ENCODE measurements around the gene GNL3L.
"Not testable (repeated sequence)": the region's sequence is repeated elsewhere in the genome, so short reads cannot be mapped to it uniquely, and the experiment has no call there.

The GNL3L gene

DNA sequence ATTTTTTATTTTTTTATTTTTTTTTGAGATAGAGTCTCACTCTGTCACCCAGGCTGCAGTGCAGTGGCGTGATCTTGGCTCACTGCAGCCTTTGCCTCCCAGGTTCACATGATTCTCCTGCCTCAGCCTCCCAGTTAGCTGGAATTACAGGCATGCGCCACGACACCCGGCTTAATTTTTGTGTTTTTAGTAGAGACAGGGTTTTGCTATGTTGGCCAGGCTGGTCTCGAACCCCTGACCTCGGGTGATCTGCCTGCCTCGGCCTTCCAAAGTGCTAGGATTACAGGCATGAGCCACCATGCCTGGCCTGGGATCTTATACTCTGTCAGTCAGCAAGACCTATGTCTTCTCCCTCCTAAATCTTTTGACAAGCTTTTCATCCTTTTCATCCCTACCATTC lies 25.0 kb downstream of the GNL3L start:
- DNase-seq (ENCODE audit: low read depth in 2 of 2), result not testable (repeated sequence)

DNA sequence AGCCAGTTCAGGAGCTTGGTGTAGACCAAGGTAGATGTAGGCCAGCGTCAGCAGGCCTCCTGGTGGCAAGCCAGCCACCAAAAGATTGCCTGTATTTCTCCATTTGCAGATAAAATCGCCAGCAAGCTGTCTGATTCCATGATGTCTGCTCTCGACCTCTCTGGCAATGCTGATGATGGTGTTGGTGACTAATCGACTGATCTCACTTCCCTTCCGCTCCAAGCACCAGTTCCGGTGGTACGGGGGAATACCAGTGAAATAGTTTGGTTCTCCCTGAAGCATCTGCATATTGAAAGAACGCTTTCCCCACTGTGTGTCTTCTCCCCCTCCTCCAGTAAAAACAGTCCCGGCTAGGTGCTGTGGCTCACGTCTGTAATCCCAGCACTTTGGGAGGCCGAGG lies 30.4 kb downstream of the GNL3L start:
- no peak for DNase-seq (ENCODE audit: low read depth in 2 of 2)

DNA sequence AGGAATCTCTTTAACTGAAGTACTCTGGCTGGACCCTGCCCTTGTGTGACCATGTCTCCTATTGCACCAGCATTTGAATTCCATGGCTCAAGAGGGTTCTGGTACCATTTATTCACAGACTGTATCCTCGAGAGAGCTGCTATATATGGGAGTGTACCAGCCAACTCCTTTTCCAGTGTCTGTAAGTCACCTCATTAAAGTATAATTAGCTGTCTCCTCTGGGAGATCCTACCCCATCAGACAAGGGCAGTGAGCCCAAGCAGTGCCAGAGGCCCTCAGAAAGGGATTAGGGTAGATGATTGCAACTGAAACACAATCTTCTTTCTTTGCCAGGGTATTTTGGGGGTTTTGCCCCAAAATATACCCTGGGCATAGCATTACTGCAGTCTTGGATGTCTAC lies 31.6 kb downstream of the GNL3L start:
- no peak for DNase-seq (ENCODE audit: low read depth in 2 of 2)

DNA sequence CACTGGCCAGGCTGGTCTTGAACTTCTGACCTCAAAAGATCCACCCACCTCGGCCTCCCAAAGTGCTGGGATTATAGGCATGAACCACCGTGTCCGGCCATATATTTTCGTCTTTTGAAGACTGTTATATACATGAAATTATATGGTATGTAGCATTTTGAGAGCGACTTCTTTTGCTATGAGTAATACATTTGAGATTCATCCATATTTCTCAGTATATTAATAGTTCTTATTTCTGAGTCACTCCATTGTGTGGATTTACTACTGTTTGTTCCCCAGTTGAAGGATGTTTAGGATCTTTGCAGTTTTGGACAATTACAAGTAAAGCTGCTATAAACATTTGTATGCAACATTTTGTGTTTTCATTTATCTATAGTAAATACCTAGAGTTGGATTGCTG lies 34.9 kb downstream of the GNL3L start:
- no peak for DNase-seq (ENCODE audit: low read depth in 2 of 2)

DNA sequence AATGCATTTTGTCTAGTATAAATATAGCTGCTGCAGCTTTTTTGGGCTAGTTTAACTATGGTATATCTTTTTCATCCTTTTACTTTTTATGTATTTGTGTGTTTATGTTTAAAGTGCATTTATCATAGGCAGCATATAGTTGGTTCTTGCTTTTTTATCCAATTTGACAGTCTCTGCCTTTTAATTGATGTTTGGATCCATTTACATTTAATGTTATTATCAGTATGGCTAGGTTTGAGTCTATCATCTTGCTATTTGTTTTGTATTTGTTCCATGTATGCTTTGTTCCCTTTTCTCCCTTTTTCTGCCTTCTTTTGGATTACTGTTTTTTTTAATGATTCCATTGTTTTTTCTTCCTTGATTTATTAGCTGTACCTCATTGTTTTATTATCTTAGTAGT lies 40.3 kb downstream of the GNL3L start:
- no peak for DNase-seq (ENCODE audit: low read depth in 2 of 2)

DNA sequence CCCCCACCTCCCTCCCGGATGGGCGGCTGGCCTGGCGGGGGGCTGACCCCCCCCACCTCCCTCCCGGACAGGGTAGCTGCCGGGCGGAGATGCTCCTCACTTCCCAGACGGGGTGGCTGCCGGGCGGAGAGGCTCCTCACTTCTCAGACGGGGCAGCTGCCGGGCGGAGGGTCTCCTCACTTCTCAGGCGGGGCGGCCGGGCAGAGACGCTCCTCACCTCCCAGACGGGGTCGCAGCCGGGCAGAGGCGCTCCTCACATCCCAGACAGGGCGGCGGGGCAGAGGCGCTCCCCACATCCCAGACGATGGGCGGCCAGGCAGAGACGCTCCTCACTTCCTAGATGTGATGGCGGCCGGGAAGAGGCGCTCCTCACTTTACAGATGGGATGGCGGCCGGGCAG lies 42.6 kb downstream of the GNL3L start:
- DNase-seq (ENCODE audit: low read depth in 2 of 2), result not testable (repeated sequence)

DNA sequence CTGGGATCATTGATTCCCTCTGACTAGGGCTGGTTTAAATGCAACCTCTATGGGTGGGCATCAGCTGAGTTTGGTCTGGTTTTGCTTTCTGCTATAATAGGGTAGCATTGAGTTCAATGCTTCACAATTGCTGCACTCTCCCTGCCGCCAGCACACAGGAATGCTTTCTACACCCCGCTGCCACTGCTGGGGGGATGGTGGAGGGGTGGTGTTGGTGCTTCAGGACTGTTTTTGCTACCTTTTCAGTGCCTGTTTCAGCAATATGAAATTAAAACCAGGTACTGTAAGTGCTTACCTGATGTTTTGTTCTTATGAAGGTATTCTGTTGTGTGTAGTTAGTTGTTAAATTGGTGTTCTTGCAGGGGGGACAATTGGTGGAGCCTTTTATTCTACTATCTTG lies 67.7 kb downstream of the GNL3L start:
- DNase-seq (ENCODE audit: low read depth in 2 of 2), result no peak

DNA sequence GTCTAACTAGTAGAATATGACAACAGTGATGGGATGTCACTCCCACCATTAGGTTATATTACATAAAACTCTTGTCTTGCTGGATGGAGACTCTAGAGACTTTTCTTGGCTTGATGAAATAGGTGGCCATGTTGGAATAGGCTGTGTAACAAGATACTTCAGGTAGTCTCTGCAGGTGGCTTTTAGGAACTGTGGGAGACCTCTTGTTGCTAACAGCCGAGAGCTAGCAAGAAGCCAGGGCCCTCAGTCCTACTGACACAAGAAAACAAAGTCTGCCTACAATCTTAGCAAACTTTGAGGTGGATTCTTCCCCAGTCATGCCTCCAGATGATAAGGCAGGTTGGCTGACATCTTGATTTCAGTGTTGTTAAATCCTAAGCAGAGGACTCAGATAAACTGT lies 72.5 kb downstream of the GNL3L start:
- no peak for DNase-seq (ENCODE audit: low read depth in 2 of 2)

Measured in fibroblast of skin of left biceps (primary cell).